ENCODE results near the gene NFIX.

DNA sequence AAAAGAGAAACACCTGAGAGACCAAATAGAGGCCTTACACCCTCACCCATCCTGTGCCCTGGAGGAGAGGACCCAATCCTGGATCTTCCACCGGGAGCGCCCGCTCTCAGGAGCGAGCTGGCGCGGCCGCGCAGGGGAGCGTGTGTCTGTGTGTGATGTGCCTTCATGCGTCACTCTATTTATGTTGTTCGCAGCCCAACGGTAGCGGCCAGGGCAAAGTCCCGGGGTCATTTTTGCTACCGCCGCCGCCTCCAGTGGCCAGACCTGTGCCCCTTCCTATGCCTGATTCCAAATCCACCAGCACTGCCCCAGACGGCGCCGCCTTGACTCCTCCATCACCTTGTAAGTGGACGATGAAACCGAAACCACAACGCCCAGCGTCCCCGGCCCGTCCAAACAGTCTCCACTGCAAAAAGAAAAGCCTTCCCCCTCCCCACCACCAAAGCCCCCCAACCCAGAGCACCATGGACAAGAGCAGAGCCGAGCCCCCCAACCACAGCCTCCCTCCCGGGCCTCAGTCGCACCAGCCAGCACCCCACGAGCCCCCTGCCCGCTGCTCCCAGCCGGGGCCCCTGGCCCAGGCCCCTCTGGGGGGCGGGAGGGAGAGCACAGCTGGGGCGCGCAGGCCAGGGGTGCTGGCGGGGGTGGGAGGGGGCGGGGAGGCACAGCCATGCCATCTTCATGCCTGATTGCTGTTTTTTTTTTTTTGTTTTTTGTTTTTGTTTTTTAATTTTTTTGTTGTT is 92.7 kb downstream of the NFIX start:
- TF ChIP-seq, protein P1, sequence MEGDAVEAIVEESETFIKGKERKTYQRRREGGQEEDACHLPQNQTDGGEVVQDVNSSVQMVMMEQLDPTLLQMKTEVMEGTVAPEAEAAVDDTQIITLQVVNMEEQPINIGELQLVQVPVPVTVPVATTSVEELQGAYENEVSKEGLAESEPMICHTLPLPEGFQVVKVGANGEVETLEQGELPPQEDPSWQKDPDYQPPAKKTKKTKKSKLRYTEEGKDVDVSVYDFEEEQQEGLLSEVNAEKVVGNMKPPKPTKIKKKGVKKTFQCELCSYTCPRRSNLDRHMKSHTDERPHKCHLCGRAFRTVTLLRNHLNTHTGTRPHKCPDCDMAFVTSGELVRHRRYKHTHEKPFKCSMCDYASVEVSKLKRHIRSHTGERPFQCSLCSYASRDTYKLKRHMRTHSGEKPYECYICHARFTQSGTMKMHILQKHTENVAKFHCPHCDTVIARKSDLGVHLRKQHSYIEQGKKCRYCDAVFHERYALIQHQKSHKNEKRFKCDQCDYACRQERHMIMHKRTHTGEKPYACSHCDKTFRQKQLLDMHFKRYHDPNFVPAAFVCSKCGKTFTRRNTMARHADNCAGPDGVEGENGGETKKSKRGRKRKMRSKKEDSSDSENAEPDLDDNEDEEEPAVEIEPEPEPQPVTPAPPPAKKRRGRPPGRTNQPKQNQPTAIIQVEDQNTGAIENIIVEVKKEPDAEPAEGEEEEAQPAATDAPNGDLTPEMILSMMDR (conservative IDR thresholded peaks at IDR 0.05; ENCODE audit: low read depth, low read length): no peak
- no peak for TF ChIP-seq EZH2 (IDR thresholded peaks at IDR 0.05; ENCODE audit: borderline replicate concordance, low read depth, low read length, poor library complexity, severe bottlenecking)

All from A673 (cell line).